KMS-11 (cell line): ENCODE data around the gene OR6C74.

Experiments
- H2AFZ ChIP-seq: fragments of 200-600 bp; sonication (generic); 2 replicates; pipeline ENCODE4 v1.6.1; 2016; ENCODE audit warnings: antibody characterized with exemption, mixed run types, low read depth
- H3K27ac ChIP-seq: fragments of 200-600 bp; sonication (generic); 2 replicates; pipeline ENCODE4 v1.6.1; 2016; ENCODE audit warnings: mild to moderate bottlenecking, mixed run types
- H3K27me3 ChIP-seq: fragments of 200-600 bp; sonication (generic); 2 replicates; pipeline ENCODE4 v1.6.1; 2017; ENCODE audit warnings: mild to moderate bottlenecking, low read depth, mixed run types, moderate library complexity; ENCODE audit not compliant: insufficient read depth
- H3K36me3 ChIP-seq: fragments of 200-600 bp; sonication (generic); 2 replicates; pipeline ENCODE4 v1.6.1; 2017; ENCODE audit warnings: mild to moderate bottlenecking, mixed run types; ENCODE audit not compliant: insufficient read depth
- H3K4me1 ChIP-seq: fragments of 200-600 bp; sonication (generic); 2 replicates; pipeline ENCODE4 v1.6.1; 2016; ENCODE audit warnings: mild to moderate bottlenecking, low read depth, mixed run types; ENCODE audit not compliant: poor library complexity, severe bottlenecking
- H3K4me2 ChIP-seq: fragments of 200-600 bp; sonication (generic); 2 replicates; pipeline ENCODE4 v1.7.0; 2016; ENCODE audit warnings: mild to moderate bottlenecking, mixed run types
- H3K4me3 ChIP-seq: fragments of 200-600 bp; sonication (generic); IDR thresholded peaks from 2 replicates; pipeline ENCODE4 v1.6.1; 2017; ENCODE audit warnings: low read depth, low read length, mixed read lengths; ENCODE audit not compliant: insufficient read depth
- H3K79me2 ChIP-seq: fragments of 200-600 bp; sonication (generic); 2 replicates; pipeline ENCODE4 v1.6.1; 2016; ENCODE audit warnings: low read depth, mixed run types; ENCODE audit not compliant: insufficient read depth
- H3K9ac ChIP-seq: fragments of 200-600 bp; sonication (generic); 2 replicates; pipeline ENCODE4 v1.6.1; 2016; ENCODE audit warnings: mild to moderate bottlenecking, mixed run types
- H4K20me1 ChIP-seq: fragments of 200-600 bp; sonication (generic); 2 replicates; pipeline ENCODE4 v1.6.1; 2016; ENCODE audit warnings: mild to moderate bottlenecking, mixed run types; ENCODE audit not compliant: insufficient read depth
- CTCF ChIP-seq: fragments of 200-600 bp; sonication (generic); conservative IDR thresholded peaks from 2 replicates; pipeline ENCODE4 v1.6.1; 2017; ENCODE audit warnings: low read depth, mild to moderate bottlenecking, antibody characterized with exemption, low read length, moderate library complexity, mixed read lengths

Gene OR6C74

GRCh38 chr12:55244309-55244708, at the start of gene OR6C74:
TSS of gene OR6C74 (plus strand) at chr12:55244609. CDS start at chr12:55247288, 2,679 bp downstream.
- no peak within 1 kb of the TSS for H3K4me2 ChIP-seq
- H3K9ac ChIP-seq, result no peak within 1 kb of the TSS
- no peaks in the 10 kb centered on the region for H3K79me2 ChIP-seq
- no peaks in the 10 kb centered on the region for H4K20me1 ChIP-seq
- H2AFZ ChIP-seq, result no peak within 1 kb of the TSS
- H3K4me1 ChIP-seq, result no peaks in the 10 kb centered on the region
- H3K27me3 ChIP-seq, result no peaks in the 10 kb centered on the region
- H3K4me3 ChIP-seq, result no peak within 1 kb of the TSS
- no peaks in the 10 kb centered on the region for H3K36me3 ChIP-seq
- no peak within 1 kb of the TSS for H3K27ac ChIP-seq
- TF ChIP-seq CTCF, result no peak

GRCh38 chr12:55220725-55221124, 23.7 kb upstream of the OR6C74 start, which contains the start of gene OR10A7:
TSS of gene OR10A7 (plus strand) at chr12:55221025. CDS start at chr12:55221025, 0 bp downstream.
- Histone ChIP-seq H3K27ac (no peak within 1 kb of the TSS), H3K4me2 (no peak within 1 kb of the TSS), H2AFZ (no peak within 1 kb of the TSS), H3K27me3 (no peaks in the 10 kb centered on the region), H3K36me3 (no peaks in the 10 kb centered on the region), H3K4me3 (no peak within 1 kb of the TSS), H3K9ac (no peak within 1 kb of the TSS), H3K79me2 (no peaks in the 10 kb centered on the region), H4K20me1 (no peaks in the 10 kb centered on the region), H3K4me1 (no peaks in the 10 kb centered on the region)
- no peak for TF ChIP-seq CTCF

- no peak overlapping the region for H3K9ac ChIP-seq
- H3K27me3 ChIP-seq, result no peaks in the 10 kb centered on the region
- no peaks in the 10 kb centered on the region for H3K36me3 ChIP-seq
- no peaks in the 10 kb centered on the region for H3K4me1 ChIP-seq
- TF ChIP-seq CTCF, result no peak
- H3K79me2 ChIP-seq, result no peaks in the 10 kb centered on the region
- no peaks in the 10 kb centered on the region for H4K20me1 ChIP-seq
- H3K4me3 ChIP-seq, result no peak overlapping the region
- H2AFZ ChIP-seq, result no peak overlapping the region
- H3K27ac ChIP-seq, result no peak overlapping the region
- H3K4me2 ChIP-seq, result no peak overlapping the region
These were observed 17.9 kb upstream of the OR6C74 start for GRCh38 chr12:55226523-55226922.

- Histone ChIP-seq H4K20me1 (no peaks in the 10 kb centered on the region), H3K27me3 (no peaks in the 10 kb centered on the region), H2AFZ (no peak overlapping the region), H3K9ac (no peak overlapping the region), H3K4me3 (no peak overlapping the region), H3K79me2 (no peaks in the 10 kb centered on the region), H3K4me2 (no peak overlapping the region), H3K27ac (no peak overlapping the region), H3K4me1 (no peaks in the 10 kb centered on the region), H3K36me3 (no peaks in the 10 kb centered on the region)
- TF ChIP-seq CTCF, result no peak
These were observed 16.8 kb upstream of the OR6C74 start for GRCh38 chr12:55227643-55228042.
